ENCODE data around the gene RPH3AL. TPM values are rescaled to one million over a fixed set of nuclear protein-coding genes. Genes with fewer than 3 reads are reported as not detected.
"Not testable (repeated sequence)": the region's sequence is repeated elsewhere in the genome, so short reads cannot be mapped to it uniquely, and the experiment has no call there.

The RPH3AL gene
- total RNA-seq, 2 experiments from 2014 or later = 2.1 to 2.7 TPM

GRCh38 chr17:371583-371982, 19.0 kb upstream of the RPH3AL start:
- Mint-ChIP-seq H3K36me3 (peaks cover 3% of the 10 kb centered on the region), H3K4me3 (no peak overlapping the region), H3K4me1 (no peaks in the 10 kb centered on the region), H3K9me3 (peaks cover 6% of the 10 kb centered on the region), H3K27me3 (peaks cover 15% of the 10 kb centered on the region), H3K27ac (no peak overlapping the region)
- no peak for ATAC-seq (ENCODE audit: low read depth)
- DNase-seq = no peak
- POLR2A ChIA-PET = no interaction called here

GRCh38 chr17:367656-368055, 15.0 kb upstream of the RPH3AL start:
- H3K4me3 Mint-ChIP-seq; ATAC-seq (ENCODE audit: low read depth); H3K9me3 Mint-ChIP-seq; H3K4me1 Mint-ChIP-seq; H3K36me3 Mint-ChIP-seq; POLR2A ChIA-PET; DNase-seq; H3K27ac Mint-ChIP-seq: not testable (repeated sequence)
- peaks cover 11% of the 10 kb centered on the region for H3K27me3 Mint-ChIP-seq

- DNase-seq; ATAC-seq (ENCODE audit: low read depth); H3K27ac Mint-ChIP-seq; POLR2A ChIA-PET; H3K9me3 Mint-ChIP-seq; H3K4me3 Mint-ChIP-seq; H3K36me3 Mint-ChIP-seq; H3K4me1 Mint-ChIP-seq: not testable (repeated sequence)
- H3K27me3 Mint-ChIP-seq = peaks cover 11% of the 10 kb centered on the region
These were observed 14.3 kb upstream of the RPH3AL start for GRCh38 chr17:366657-367615.

- Mint-ChIP-seq H3K4me1 (peaks cover 4% of the 10 kb centered on the region), H3K27ac (no peak overlapping the region), H3K27me3 (peaks cover 11% of the 10 kb centered on the region), H3K36me3 (peaks cover 3% of the 10 kb centered on the region), H3K4me3 (no peak overlapping the region), H3K9me3 (peaks cover 6% of the 10 kb centered on the region)
- ATAC-seq (ENCODE audit: low read depth) (no peak), DNase-seq (no peak)
- POLR2A ChIA-PET = no interaction called here
These were observed 12.2 kb upstream of the RPH3AL start for GRCh38 chr17:364766-365165.

- peaks cover under 1% of the 10 kb centered on the region for H3K36me3 Mint-ChIP-seq
- H3K9me3 Mint-ChIP-seq = peaks cover 3% of the 10 kb centered on the region
- no peak for DNase-seq
- no peak overlapping the region for H3K4me3 Mint-ChIP-seq
- ATAC-seq (ENCODE audit: low read depth) = no peak
- POLR2A ChIA-PET = no interaction called here
- H3K4me1 Mint-ChIP-seq = peaks cover 4% of the 10 kb centered on the region
- H3K27ac Mint-ChIP-seq = no peak overlapping the region
- H3K27me3 Mint-ChIP-seq = peaks cover 11% of the 10 kb centered on the region
These were observed 11.7 kb upstream of the RPH3AL start for GRCh38 chr17:364308-364707.

GRCh38 chr17:362721-363120, 10.1 kb upstream of the RPH3AL start:
- Mint-ChIP-seq H3K4me3 (no peak overlapping the region), H3K36me3 (no peaks in the 10 kb centered on the region), H3K27me3 (peaks cover 9% of the 10 kb centered on the region), H3K27ac (no peak overlapping the region), H3K4me1 (peaks cover 4% of the 10 kb centered on the region), H3K9me3 (peaks cover under 1% of the 10 kb centered on the region)
- POLR2A ChIA-PET = no interaction called here
- DNase-seq (no peak), ATAC-seq (ENCODE audit: low read depth) (no peak)

- H3K9me3 Mint-ChIP-seq = peaks cover 5% of the 10 kb centered on the region
- H3K4me3 Mint-ChIP-seq = no peak overlapping the region
- H3K4me1 Mint-ChIP-seq = peaks cover 4% of the 10 kb centered on the region
- no peak overlapping the region for H3K27ac Mint-ChIP-seq
- H3K36me3 Mint-ChIP-seq = peaks cover 2% of the 10 kb centered on the region
- no peak for ATAC-seq (ENCODE audit: low read depth)
- no peaks in the 10 kb centered on the region for H3K27me3 Mint-ChIP-seq
- no peak for DNase-seq
- POLR2A ChIA-PET = no interaction called here
These were observed 7.6 kb upstream of the RPH3AL start for GRCh38 chr17:360092-360750.

GRCh38 chr17:358491-359151, 6.0 kb upstream of the RPH3AL start:
- Mint-ChIP-seq H3K36me3 (peaks cover 2% of the 10 kb centered on the region), H3K9me3 (peaks cover 7% of the 10 kb centered on the region), H3K4me1 (no peaks in the 10 kb centered on the region), H3K27ac (no peak overlapping the region), H3K4me3 (no peak overlapping the region), H3K27me3 (no peaks in the 10 kb centered on the region)
- POLR2A ChIA-PET = interaction anchor here (0.9 kb wide), 1 partner anchor 9 kb away, joined by 3 read pairs; no protein-coding TSS in a partner anchor
- no peak for DNase-seq
- no peak for ATAC-seq (ENCODE audit: low read depth)

GRCh38 chr17:357644-358043, 5.0 kb upstream of the RPH3AL start:
- Mint-ChIP-seq H3K36me3 (peaks cover 2% of the 10 kb centered on the region), H3K27me3 (no peaks in the 10 kb centered on the region), H3K4me1 (no peaks in the 10 kb centered on the region), H3K27ac (no peak overlapping the region), H3K4me3 (no peak overlapping the region), H3K9me3 (peaks cover 7% of the 10 kb centered on the region)
- no peak for DNase-seq
- POLR2A ChIA-PET = no interaction called here
- ATAC-seq (ENCODE audit: low read depth) = no peak

- Mint-ChIP-seq H3K27ac (no peak overlapping the region), H3K4me3 (no peak overlapping the region), H3K36me3 (peaks cover 2% of the 10 kb centered on the region), H3K4me1 (no peaks in the 10 kb centered on the region), H3K9me3 (peaks cover 7% of the 10 kb centered on the region), H3K27me3 (no peaks in the 10 kb centered on the region)
- DNase-seq = no peak
- POLR2A ChIA-PET = no interaction called here
- ATAC-seq (ENCODE audit: low read depth) = no peak
These were observed 4.2 kb upstream of the RPH3AL start for GRCh38 chr17:356671-357434.

- Mint-ChIP-seq H3K27ac (no peak overlapping the region), H3K9me3 (peaks cover 7% of the 10 kb centered on the region), H3K36me3 (peaks cover 2% of the 10 kb centered on the region), H3K27me3 (no peaks in the 10 kb centered on the region), H3K4me1 (no peaks in the 10 kb centered on the region), H3K4me3 (no peak overlapping the region)
- ATAC-seq (ENCODE audit: low read depth) (no peak), DNase-seq (no peak)
- POLR2A ChIA-PET = no interaction called here
These were observed 2.3 kb upstream of the RPH3AL start for GRCh38 chr17:354651-355556.

- no peaks in the 10 kb centered on the region for H3K4me1 Mint-ChIP-seq
- H3K27ac Mint-ChIP-seq = no peak overlapping the region
- H3K27me3 Mint-ChIP-seq = no peaks in the 10 kb centered on the region
- POLR2A ChIA-PET = no interaction called here
- ATAC-seq (ENCODE audit: low read depth) = no peak
- H3K9me3 Mint-ChIP-seq = peaks cover 7% of the 10 kb centered on the region
- no peak overlapping the region for H3K4me3 Mint-ChIP-seq
- DNase-seq = no peak
- H3K36me3 Mint-ChIP-seq = peaks cover 2% of the 10 kb centered on the region
These were observed 1.2 kb upstream of the RPH3AL start for GRCh38 chr17:353838-354234.

Data from activated naive CD8-positive, alpha-beta T cell treated with anti-CD3 and anti-CD28 coated beads, Interleukin-2, amount 10 ng/mL, durations not matched to agents 7 days and 5 days (primary cell).